ENCODE data around the gene SKA2. TPM values are rescaled to one million over a fixed set of nuclear protein-coding genes. Genes with fewer than 3 reads are reported as not detected.

Gene SKA2
- total and polyA plus RNA-seq, 2 experiments from 2014 or later = 39.9 to 44.4 TPM

DNA sequence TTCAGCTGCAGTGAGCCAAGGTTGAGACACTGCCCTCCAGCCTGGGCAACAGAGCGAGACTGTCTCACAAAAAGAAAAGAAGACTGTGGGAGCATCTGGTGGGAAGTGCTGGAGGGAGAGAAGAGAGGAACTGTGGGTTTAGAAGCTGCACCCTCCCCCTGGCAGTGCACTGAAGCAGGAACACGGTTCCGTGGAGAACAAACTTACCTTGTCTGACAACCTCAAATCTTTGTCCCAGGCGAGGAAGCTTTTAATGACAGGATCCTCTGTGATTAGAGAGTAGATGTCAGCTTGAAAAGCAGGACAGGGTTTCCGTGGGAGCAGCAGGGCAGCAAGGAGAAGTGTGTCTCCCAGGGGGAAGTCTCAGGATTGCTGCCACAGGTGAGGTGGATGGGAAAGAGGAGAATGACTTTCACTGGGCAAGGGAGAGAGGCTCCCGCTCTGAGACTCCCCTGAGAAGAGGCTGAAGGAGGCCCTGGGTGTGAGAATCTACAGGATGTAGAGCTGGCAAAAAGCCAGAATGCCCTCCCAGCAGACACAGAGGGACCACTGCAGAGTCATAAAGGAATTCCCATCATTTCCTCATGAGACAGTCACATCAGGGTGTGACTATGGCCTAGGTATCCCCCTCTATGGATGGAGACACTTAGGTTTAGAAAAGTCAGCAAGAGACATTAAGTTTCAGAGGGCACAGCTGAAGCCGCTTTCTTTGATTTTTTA lies 23.4 kb upstream of the SKA2 start:
- H3K9ac ChIP-seq = no peak overlapping the region
- no peaks in the 10 kb centered on the region for H3K9me3 ChIP-seq (ENCODE audit: low read depth)
- H3K4me3 ChIP-seq = no peak overlapping the region
- H4K20me1 ChIP-seq (ENCODE audit: insufficient read depth) = no peaks in the 10 kb centered on the region
- no peaks in the 10 kb centered on the region for H3K4me1 ChIP-seq (ENCODE audit: insufficient read depth)
- H3K79me2 ChIP-seq (ENCODE audit: insufficient read depth) = no peaks in the 10 kb centered on the region
- in situ Hi-C loops (cut with MboI) = no loop called here
- H3K36me3 ChIP-seq (ENCODE audit: low read depth) = no peaks in the 10 kb centered on the region; the same call in 1 of the 2 replicates
- DNase-seq = no peak
- no peak for TF ChIP-seq EZH2phosphoT487 (IDR thresholded peaks at IDR 0.05; ENCODE audit: insufficient read depth, low read depth)
- no peak for TF ChIP-seq EZH2 (IDR thresholded peaks at IDR 0.05; ENCODE audit: insufficient read depth, poor library complexity, severe bottlenecking)
- no peak overlapping the region for H3K27ac ChIP-seq
- H3F3A ChIP-seq (ENCODE audit: insufficient read depth) = no peaks in the 10 kb centered on the region
- H3K9me2 ChIP-seq (ENCODE audit: insufficient read depth) = no peaks in the 10 kb centered on the region
- WGBS, 2 experiments (ENCODE audit: low coverage in 1 of 2, low lambda C conversion rate in 2 of 2, missing lambda C conversion rate in 2 of 2) = 89 to 91% methylated on average over 7 of the region's 7 CpGs
- no peak overlapping the region for H3K4me2 ChIP-seq (ENCODE audit: unreplicated experiment)
- no peak overlapping the region for H2AFZ ChIP-seq
- H3K27me3 ChIP-seq (replicated peaks; ENCODE audit: insufficient read depth) = no peaks in the 10 kb centered on the region

DNA sequence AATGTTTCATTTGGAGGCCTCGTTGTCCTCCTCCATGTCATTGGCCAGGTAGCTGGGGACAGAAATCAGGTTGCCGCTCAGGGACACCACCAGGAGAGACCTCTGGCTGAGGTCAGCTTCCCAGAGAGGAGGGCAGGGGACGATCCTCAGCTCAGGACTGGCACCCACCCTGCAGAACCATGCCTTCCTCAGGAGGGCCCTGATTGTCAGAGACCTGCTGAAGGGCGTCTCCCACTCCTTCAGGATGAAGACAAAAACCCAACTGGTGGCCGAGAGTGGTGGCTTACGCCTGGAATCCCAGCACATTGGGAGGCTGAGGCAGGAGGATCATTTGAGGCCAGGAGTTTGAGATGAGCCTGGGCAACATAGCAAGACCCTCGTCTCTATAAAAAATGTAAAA lies 20.1 kb upstream of the SKA2 start:
- Histone ChIP-seq H3K9me2 (ENCODE audit: insufficient read depth) (no peaks in the 10 kb centered on the region), H3K79me2 (ENCODE audit: insufficient read depth) (no peaks in the 10 kb centered on the region; the same call in 1 of the 2 replicates), H3K27me3 (replicated peaks; ENCODE audit: insufficient read depth) (no peaks in the 10 kb centered on the region), H3K4me2 (ENCODE audit: unreplicated experiment) (no peak overlapping the region), H3K4me3 (no peak overlapping the region), H3K36me3 (ENCODE audit: low read depth) (no peaks in the 10 kb centered on the region; the same call in 1 of the 2 replicates), H3F3A (ENCODE audit: insufficient read depth) (no peaks in the 10 kb centered on the region), H4K20me1 (ENCODE audit: insufficient read depth) (no peaks in the 10 kb centered on the region), H3K27ac (no peak overlapping the region), H3K4me1 (ENCODE audit: insufficient read depth) (no peaks in the 10 kb centered on the region), H3K9ac (no peak overlapping the region), H2AFZ (no peak overlapping the region), H3K9me3 (ENCODE audit: low read depth) (no peaks in the 10 kb centered on the region)
- in situ Hi-C loops (cut with MboI) = no loop called here
- TF ChIP-seq EZH2 (IDR thresholded peaks at IDR 0.05; ENCODE audit: insufficient read depth, poor library complexity, severe bottlenecking) (no peak), EZH2phosphoT487 (IDR thresholded peaks at IDR 0.05; ENCODE audit: insufficient read depth, low read depth) (no peak)
- 96 to 100% methylated on average over 7 of the region's 7 CpGs for WGBS, 2 experiments (ENCODE audit: low coverage in 1 of 2, low lambda C conversion rate in 2 of 2, missing lambda C conversion rate in 2 of 2)
- DNase-seq = no peak

DNA sequence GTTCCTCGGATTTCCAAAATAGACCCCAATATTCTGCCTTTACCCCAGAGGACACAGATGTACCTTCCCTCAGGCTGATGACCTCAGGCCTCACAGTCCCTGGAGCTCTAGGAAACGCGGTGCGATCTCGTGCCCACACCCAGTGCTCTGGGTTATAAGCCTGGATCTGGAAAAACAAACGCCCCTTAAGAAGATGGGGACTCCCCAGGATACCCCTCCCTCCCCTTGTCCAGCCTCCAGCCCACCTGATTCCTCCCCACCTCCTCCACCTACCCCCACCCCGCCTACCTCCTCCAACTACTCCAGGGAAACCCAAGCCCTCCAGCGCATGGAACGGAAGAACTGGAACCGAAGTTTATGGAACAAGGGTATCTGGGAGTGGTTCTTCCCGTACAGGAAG lies 19.7 kb upstream of the SKA2 start:
- Histone ChIP-seq H3K79me2 (ENCODE audit: insufficient read depth) (no peaks in the 10 kb centered on the region; the same call in 1 of the 2 replicates), H3K27ac (no peak overlapping the region), H3K27me3 (replicated peaks; ENCODE audit: insufficient read depth) (no peaks in the 10 kb centered on the region), H3K36me3 (ENCODE audit: low read depth) (no peaks in the 10 kb centered on the region; the same call in 1 of the 2 replicates), H3K4me3 (no peak overlapping the region), H3K4me2 (ENCODE audit: unreplicated experiment) (no peak overlapping the region), H3K9ac (no peak overlapping the region), H4K20me1 (ENCODE audit: insufficient read depth) (no peaks in the 10 kb centered on the region), H2AFZ (no peak overlapping the region), H3K4me1 (ENCODE audit: insufficient read depth) (no peaks in the 10 kb centered on the region), H3K9me3 (ENCODE audit: low read depth) (no peaks in the 10 kb centered on the region), H3F3A (ENCODE audit: insufficient read depth) (no peaks in the 10 kb centered on the region), H3K9me2 (ENCODE audit: insufficient read depth) (no peaks in the 10 kb centered on the region)
- no peak for DNase-seq
- WGBS, 2 experiments (ENCODE audit: low coverage in 1 of 2, low lambda C conversion rate in 2 of 2, missing lambda C conversion rate in 2 of 2) = 95 to 98% methylated on average over 7 to 11 of the region's 11 CpGs
- in situ Hi-C loops (cut with MboI) = no loop called here
- TF ChIP-seq EZH2phosphoT487 (IDR thresholded peaks at IDR 0.05; ENCODE audit: insufficient read depth, low read depth) = no peak

DNA sequence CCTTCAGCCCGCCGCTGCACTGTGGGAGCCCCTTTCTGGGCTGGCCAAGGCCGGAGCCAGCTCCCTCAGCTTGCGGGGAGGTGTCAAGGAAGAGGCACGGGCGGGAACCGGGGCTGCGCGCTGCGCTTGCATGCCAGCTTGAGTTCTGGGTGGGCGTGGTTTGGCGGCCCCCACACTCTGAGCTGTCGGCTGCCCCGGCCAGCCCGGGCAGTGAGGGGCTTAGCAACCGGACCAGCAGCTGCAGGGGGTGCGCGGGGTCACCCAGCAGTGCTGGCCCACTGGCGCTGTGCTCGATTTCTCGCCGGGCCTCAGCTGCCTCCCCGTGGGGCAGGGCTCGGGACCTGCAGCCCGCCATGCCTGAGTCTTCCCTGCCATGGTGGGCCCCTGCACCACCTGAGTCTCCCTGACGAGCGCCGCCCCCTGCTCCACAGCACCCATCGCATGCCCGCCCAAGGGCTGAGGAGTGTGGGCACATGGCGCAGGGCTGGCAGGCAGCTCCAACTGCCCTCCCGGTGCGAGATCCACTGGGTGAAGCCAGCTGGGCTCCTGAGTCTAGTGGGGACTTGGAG lies 17.5 kb upstream of the SKA2 start:
- in situ Hi-C loops (cut with MboI) = no loop called here
- Histone ChIP-seq H2AFZ (no peak overlapping the region), H3F3A (ENCODE audit: insufficient read depth) (no peaks in the 10 kb centered on the region), H3K4me2 (ENCODE audit: unreplicated experiment) (no peak overlapping the region), H3K4me3 (no peak overlapping the region), H3K9me2 (ENCODE audit: insufficient read depth) (no peaks in the 10 kb centered on the region), H3K27me3 (replicated peaks; ENCODE audit: insufficient read depth) (no peaks in the 10 kb centered on the region), H3K9ac (no peak overlapping the region), H3K4me1 (ENCODE audit: insufficient read depth) (0 out of 2 replicates have a peak, but pooled peaks cover 4% of the 10 kb centered on the region), H3K79me2 (ENCODE audit: insufficient read depth) (peaks cover 17% of the 10 kb centered on the region), H4K20me1 (ENCODE audit: insufficient read depth) (no peaks in the 10 kb centered on the region), H3K27ac (no peak overlapping the region), H3K9me3 (ENCODE audit: low read depth) (no peaks in the 10 kb centered on the region), H3K36me3 (ENCODE audit: low read depth) (no peaks in the 10 kb centered on the region; the same call in 1 of the 2 replicates)
- TF ChIP-seq EZH2 (IDR thresholded peaks at IDR 0.05; ENCODE audit: insufficient read depth, poor library complexity, severe bottlenecking) = no peak
- no peak for TF ChIP-seq EZH2phosphoT487 (IDR thresholded peaks at IDR 0.05; ENCODE audit: insufficient read depth, low read depth)
- 97 to 99% methylated on average over 14 to 17 of the region's 33 CpGs for WGBS, 2 experiments (ENCODE audit: low coverage in 1 of 2, low lambda C conversion rate in 2 of 2, missing lambda C conversion rate in 2 of 2)
- no peak for DNase-seq

All from GM23248 (cell line).